Endothelial cell of hepatic sinusoid (primary cell): ENCODE results near the gene TARBP1.
"Not testable (repeated sequence)": the region's sequence is repeated elsewhere in the genome, so short reads cannot be mapped to it uniquely, and the experiment has no call there.

Experiments
- in situ Hi-C: cut with HindIII; loops from 2 replicates; pipeline ENCODE4 v1.10.0; 2017; ENCODE audit warnings: low sequenced_read_pairs

TARBP1 gene

GRCh38 chr1:234368320-234369032 is 110.5 kb downstream of the TARBP1 start:
- in situ Hi-C loops = no loop called here

- in situ Hi-C loops = no loop called here
Measured at GRCh38 chr1:234362558-234362957, 116.4 kb downstream of the TARBP1 start.

DNA sequence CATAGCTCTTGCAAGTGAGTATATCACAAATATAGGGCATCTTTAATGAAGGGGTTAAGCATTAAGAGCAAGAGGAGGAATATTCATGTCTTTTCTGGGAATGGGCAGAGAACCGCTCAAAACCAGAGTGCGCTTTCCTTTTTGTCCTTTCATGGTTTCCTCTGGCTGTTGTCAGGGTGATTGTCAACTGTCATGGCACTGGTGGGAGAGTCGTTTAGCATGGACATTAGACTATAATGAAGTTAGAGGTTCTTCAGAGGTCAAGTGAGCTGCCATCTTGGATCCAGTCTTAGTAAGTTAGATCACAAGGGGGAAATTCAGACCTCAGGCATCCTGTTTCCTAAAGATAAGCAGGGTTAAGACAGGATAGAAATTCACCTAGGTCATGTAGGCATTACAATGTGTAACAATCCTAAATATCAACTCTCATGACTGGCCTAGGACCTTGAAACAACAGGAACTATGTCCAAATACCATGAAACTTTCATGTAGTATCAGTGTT is 117.8 kb downstream of the TARBP1 start:
- in situ Hi-C loops = no loop called here

DNA sequence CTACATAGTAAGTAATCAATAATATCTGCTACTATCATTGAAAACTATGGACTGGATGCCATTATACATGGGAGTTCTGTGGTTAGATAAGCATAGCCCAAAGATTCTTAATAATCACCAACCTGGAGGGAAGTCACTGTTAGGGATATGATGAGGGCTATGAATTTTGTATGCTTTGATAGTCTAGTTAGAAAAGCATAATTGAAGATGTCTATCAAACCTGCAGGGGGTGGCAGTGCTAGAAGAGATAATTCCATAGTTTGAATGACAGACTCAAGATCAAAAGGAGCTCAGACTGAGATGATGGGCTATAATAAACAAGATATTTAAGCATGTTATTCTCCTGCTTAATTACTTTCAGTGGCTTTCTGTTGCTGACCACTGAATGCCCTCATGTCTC is 121.1 kb downstream of the TARBP1 start:
- in situ Hi-C loops = no loop called here

DNA sequence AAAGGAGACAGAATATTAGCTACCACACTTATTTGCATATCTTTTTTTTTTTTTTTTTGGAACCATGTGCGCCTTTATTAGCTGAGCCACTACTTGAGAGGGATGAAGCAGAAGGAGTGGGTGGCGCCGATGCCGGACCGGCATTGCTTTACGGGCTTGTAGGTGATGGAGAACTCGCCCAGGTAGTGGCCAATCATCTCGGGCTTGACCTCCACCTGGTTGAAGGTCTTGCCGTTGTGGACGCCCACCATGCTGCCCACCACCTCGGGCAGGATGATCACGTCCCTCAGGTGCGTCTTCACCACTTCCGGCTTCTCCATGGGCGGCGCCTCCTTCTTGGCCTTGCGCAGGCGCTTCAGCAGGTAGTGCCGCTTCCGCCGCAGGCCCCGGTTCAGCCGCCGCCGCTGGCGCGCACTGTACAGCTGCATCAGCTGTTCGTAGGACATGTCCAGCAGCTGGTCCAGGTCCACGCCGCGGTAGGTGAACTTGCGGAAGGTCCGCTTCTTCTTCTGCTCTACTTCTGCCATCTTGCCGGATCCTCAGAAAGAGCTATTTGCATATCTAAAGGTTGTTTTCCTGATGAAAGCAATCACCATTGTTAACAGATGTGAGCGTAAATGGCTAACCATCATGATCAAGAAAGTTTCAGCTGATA is 122.2 kb downstream of the TARBP1 start:
- in situ Hi-C loops = not testable (repeated sequence)

- in situ Hi-C loops = no loop called here
Measured at GRCh38 chr1:234355782-234356510, 123.0 kb downstream of the TARBP1 start.

DNA sequence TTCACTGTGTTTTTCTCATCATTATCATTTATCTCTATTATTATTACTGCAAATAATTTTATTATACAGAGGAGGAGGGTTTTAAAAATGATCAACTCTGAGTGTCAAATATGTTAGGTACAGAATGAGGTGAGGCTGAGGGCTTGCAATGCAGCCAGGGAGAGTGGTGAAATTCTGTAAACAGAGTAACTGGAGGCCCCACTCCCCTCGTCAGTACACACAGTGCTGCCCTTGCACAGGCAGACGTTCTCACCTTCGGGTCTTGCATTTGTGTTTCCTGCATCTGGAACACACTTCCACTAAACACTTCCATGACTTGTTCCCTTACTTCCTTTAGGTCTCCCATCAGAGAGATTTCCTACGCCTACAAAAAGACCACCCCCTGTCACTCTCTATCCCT is 130.0 kb downstream of the TARBP1 start:
- in situ Hi-C loops = no loop called here

GRCh38 chr1:234345237-234345636 is 133.7 kb downstream of the TARBP1 start:
- in situ Hi-C loops = no loop called here

DNA sequence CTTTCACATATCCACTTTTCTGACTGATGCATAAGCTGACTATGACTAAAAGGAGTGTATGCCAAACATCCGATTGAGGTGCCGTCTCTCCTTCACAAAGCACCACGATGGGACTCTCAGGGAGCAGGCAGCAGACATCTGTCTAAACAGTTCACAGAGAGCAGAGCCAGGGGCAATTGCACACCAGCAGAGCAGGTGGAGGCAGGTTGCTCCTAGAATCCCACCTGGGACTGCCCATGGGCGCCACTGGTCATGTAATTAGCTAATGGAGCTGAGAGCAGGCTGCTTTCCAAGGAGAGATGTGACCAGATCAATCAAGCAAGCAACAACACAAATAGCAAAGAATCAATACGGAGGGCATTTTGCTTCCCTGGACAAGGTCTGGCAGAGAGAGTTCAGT is 136.2 kb downstream of the TARBP1 start:
- in situ Hi-C loops = no loop called here
